Measurements from ENCODE around the gene TIGD4. TPM values are rescaled to one million over a fixed set of nuclear protein-coding genes. Genes with fewer than 3 reads are reported as not detected.
"Not testable (repeated sequence)": the region's sequence is repeated elsewhere in the genome, so short reads cannot be mapped to it uniquely, and the experiment has no call there.

The TIGD4 gene
- polyA plus RNA-seq, 3 donors, result 0.05 to 0.08 (median 0.07) TPM

- Mint-ChIP-seq H3K4me1 (peaks cover 11% of the 10 kb centered on the region), H3K27me3 (ENCODE audit: low read depth in 3 of 3) (peaks cover 0 to 7% (median 4%) of the 10 kb centered on the region in 3 donors), H3K36me3 (no peaks in the 10 kb centered on the region), H3K27ac (no peak overlapping the region), H3K9me3 (peaks cover 0 to 10% (median 7%) of the 10 kb centered on the region in 7 donors), H3K4me3 (no peak overlapping the region)
- WGBS (ENCODE audit: insufficient coverage), result no CpG with 5 or more reads among the region's 2 CpGs
- Histone ChIP-seq H2AFZ (ENCODE audit: insufficient read depth, low read depth, low read length, poor library complexity, severe bottlenecking) (no peak overlapping the region), H3K9me3 (replicated peaks in 1 of 2; ENCODE audit: control insufficient read depth in 1 of 2, insufficient read depth in 1 of 2, low read length in 2 of 2) (no peaks in the 10 kb centered on the region), H3K4me3 (replicated peaks in 1 of 3; ENCODE audit: low read depth in 2 of 3, low read length in 3 of 3) (no peak overlapping the region), H3K27ac (ENCODE audit: low read depth in 1 of 2, low read length in 2 of 2) (no peak overlapping the region), H3K36me3 (replicated peaks in 1 of 2; ENCODE audit: control insufficient read depth in 1 of 2, insufficient read depth in 2 of 2, low read length in 2 of 2) (no peaks in the 10 kb centered on the region), H3K4me2 (replicated peaks; ENCODE audit: extremely low read depth, low read length, poor library complexity, severe bottlenecking) (no peak overlapping the region), H3K9ac (ENCODE audit: insufficient read depth, low read length, poor library complexity, severe bottlenecking) (no peak overlapping the region), H4K20me1 (ENCODE audit: insufficient read depth, low read length) (no peaks in the 10 kb centered on the region), H3K27me3 (ENCODE audit: control insufficient read depth in 2 of 2, insufficient read depth in 2 of 2, low read length in 2 of 2) (peaks cover 2% of the 10 kb centered on the region in 2 donors), H3K4me1 (ENCODE audit: control insufficient read depth in 1 of 2, insufficient read depth in 2 of 2, low read length in 2 of 2) (peaks cover 5 to 6% of the 10 kb centered on the region in 2 donors), H3K79me2 (ENCODE audit: insufficient read depth, low read length) (no peaks in the 10 kb centered on the region)
- intact Hi-C loops (cut with micrococcal nuclease), result no loop called here
- no peak for TF ChIP-seq CTCF (IDR thresholded peaks at IDR 0.05)
- DNase-seq, result no peak
Measured at GRCh38 chr4:152773339-152773738, 6.2 kb downstream of the TIGD4 start.

GRCh38 chr4:152771741-152772533 is 7.6 kb downstream of the TIGD4 start:
- DNase-seq, result no peak
- no CpG with 5 or more reads among the region's 3 CpGs for WGBS (ENCODE audit: insufficient coverage)
- no peak overlapping the region for H3K4me3 Mint-ChIP-seq
- Histone ChIP-seq H4K20me1 (ENCODE audit: insufficient read depth, low read length) (no peaks in the 10 kb centered on the region), H3K9ac (ENCODE audit: insufficient read depth, low read length, poor library complexity, severe bottlenecking) (no peak overlapping the region), H3K4me1 (ENCODE audit: control insufficient read depth in 1 of 2, insufficient read depth in 2 of 2, low read length in 2 of 2) (no peaks in the 10 kb centered on the region), H3K36me3 (replicated peaks in 1 of 2; ENCODE audit: control insufficient read depth in 1 of 2, insufficient read depth in 2 of 2, low read length in 2 of 2) (no peaks in the 10 kb centered on the region), H3K9me3 (replicated peaks in 1 of 2; ENCODE audit: control insufficient read depth in 1 of 2, insufficient read depth in 1 of 2, low read length in 2 of 2) (no peaks in the 10 kb centered on the region), H3K27ac (ENCODE audit: low read depth in 1 of 2, low read length in 2 of 2) (no peak overlapping the region), H3K4me2 (replicated peaks; ENCODE audit: extremely low read depth, low read length, poor library complexity, severe bottlenecking) (no peak overlapping the region), H3K4me3 (replicated peaks in 1 of 3; ENCODE audit: low read depth in 2 of 3, low read length in 3 of 3) (no peak overlapping the region), H3K27me3 (ENCODE audit: control insufficient read depth in 2 of 2, insufficient read depth in 2 of 2, low read length in 2 of 2) (peaks cover 0 to 2% of the 10 kb centered on the region in 2 donors), H2AFZ (ENCODE audit: insufficient read depth, low read depth, low read length, poor library complexity, severe bottlenecking) (no peak overlapping the region), H3K79me2 (ENCODE audit: insufficient read depth, low read length) (no peaks in the 10 kb centered on the region)
- intact Hi-C loops (cut with micrococcal nuclease), result no loop called here
- no peak overlapping the region for H3K27ac Mint-ChIP-seq
- no peaks in the 10 kb centered on the region for H3K36me3 Mint-ChIP-seq
- peaks cover 0 to 5% (median 2%) of the 10 kb centered on the region in 7 donors for H3K9me3 Mint-ChIP-seq
- peaks cover 0 to 5% (median 4%) of the 10 kb centered on the region in 3 donors for H3K27me3 Mint-ChIP-seq (ENCODE audit: low read depth in 3 of 3)
- peaks cover 2% of the 10 kb centered on the region for H3K4me1 Mint-ChIP-seq
- TF ChIP-seq CTCF (IDR thresholded peaks at IDR 0.05), result no peak

GRCh38 chr4:152765069-152765737 is 14.3 kb downstream of the TIGD4 start:
- H3K27me3 Mint-ChIP-seq (ENCODE audit: low read depth in 3 of 3); intact Hi-C loops (cut with micrococcal nuclease); H3K36me3 Mint-ChIP-seq; H3K9ac ChIP-seq (ENCODE audit: insufficient read depth, low read length, poor library complexity, severe bottlenecking); H3K27me3 ChIP-seq (ENCODE audit: control insufficient read depth in 2 of 2, insufficient read depth in 2 of 2, low read length in 2 of 2); DNase-seq; H4K20me1 ChIP-seq (ENCODE audit: insufficient read depth, low read length); H3K27ac ChIP-seq (ENCODE audit: low read depth in 1 of 2, low read length in 2 of 2); H2AFZ ChIP-seq (ENCODE audit: insufficient read depth, low read depth, low read length, poor library complexity, severe bottlenecking); H3K4me2 ChIP-seq (replicated peaks; ENCODE audit: extremely low read depth, low read length, poor library complexity, severe bottlenecking); H3K9me3 ChIP-seq (replicated peaks in 1 of 2; ENCODE audit: control insufficient read depth in 1 of 2, insufficient read depth in 1 of 2, low read length in 2 of 2); H3K36me3 ChIP-seq (replicated peaks in 1 of 2; ENCODE audit: control insufficient read depth in 1 of 2, insufficient read depth in 2 of 2, low read length in 2 of 2); H3K4me3 Mint-ChIP-seq; H3K9me3 Mint-ChIP-seq; H3K79me2 ChIP-seq (ENCODE audit: insufficient read depth, low read length); H3K27ac Mint-ChIP-seq; H3K4me3 ChIP-seq (replicated peaks in 1 of 3; ENCODE audit: low read depth in 2 of 3, low read length in 3 of 3): not testable (repeated sequence)
- peaks cover 8 to 10% of the 10 kb centered on the region in 2 donors for H3K4me1 ChIP-seq (ENCODE audit: control insufficient read depth in 1 of 2, insufficient read depth in 2 of 2, low read length in 2 of 2)
- H3K4me1 Mint-ChIP-seq, result peaks cover 15% of the 10 kb centered on the region
- WGBS (ENCODE audit: insufficient coverage), result 100% methylated on average over 12 of the region's 54 CpGs

Measured in CD14-positive monocyte (primary cell).